ENCODE measurements around the gene IGF2R.

IGF2R gene

DNA sequence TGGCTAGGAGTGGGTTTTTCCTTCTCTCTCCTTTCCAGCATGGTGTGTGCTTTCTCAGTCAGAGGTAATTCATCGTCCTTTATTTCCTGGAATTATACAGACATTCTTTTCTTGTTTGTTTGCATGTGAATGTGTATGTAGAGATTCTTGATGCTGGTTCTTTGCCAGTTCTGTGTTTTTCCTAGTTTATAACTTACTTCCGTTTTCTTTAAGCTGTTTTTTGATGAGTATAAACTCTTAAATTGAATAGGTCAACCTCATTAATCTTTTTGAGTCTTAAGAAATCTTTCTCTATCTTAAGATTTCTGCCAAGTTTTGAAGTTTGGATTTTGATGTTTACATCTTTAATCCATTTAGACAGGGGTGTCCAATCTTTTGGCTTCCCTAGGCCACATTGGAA lies 38.7 kb downstream of the IGF2R start:
- Mint-ChIP-seq H3K9me3 (no peaks in the 10 kb centered on the region), H3K27ac (no peak overlapping the region), H3K27me3 (no peaks in the 10 kb centered on the region), H3K36me3 (ENCODE audit: low read depth) (peaks cover 68% of the 10 kb centered on the region), H3K4me3 (no peak overlapping the region), H3K4me1 (ENCODE audit: low read depth) (peaks cover 45% of the 10 kb centered on the region)

GRCh38 chr6:160010067-160010466 lies 41.2 kb downstream of the IGF2R start:
- Mint-ChIP-seq H3K36me3 (ENCODE audit: low read depth) (peaks cover 69% of the 10 kb centered on the region), H3K27ac (no peak overlapping the region), H3K9me3 (no peaks in the 10 kb centered on the region), H3K4me3 (no peak overlapping the region), H3K4me1 (ENCODE audit: low read depth) (peaks cover 54% of the 10 kb centered on the region), H3K27me3 (no peaks in the 10 kb centered on the region)

- Mint-ChIP-seq H3K27me3 (no peaks in the 10 kb centered on the region), H3K27ac (peak overlapping the region; percentile 76), H3K4me3 (peak overlapping the region; percentile 20), H3K9me3 (peaks cover 3% of the 10 kb centered on the region), H3K4me1 (ENCODE audit: low read depth) (peaks cover 72% of the 10 kb centered on the region), H3K36me3 (ENCODE audit: low read depth) (peaks cover 96% of the 10 kb centered on the region)
These were observed 45.3 kb downstream of the IGF2R start for GRCh38 chr6:160013987-160014868.

DNA sequence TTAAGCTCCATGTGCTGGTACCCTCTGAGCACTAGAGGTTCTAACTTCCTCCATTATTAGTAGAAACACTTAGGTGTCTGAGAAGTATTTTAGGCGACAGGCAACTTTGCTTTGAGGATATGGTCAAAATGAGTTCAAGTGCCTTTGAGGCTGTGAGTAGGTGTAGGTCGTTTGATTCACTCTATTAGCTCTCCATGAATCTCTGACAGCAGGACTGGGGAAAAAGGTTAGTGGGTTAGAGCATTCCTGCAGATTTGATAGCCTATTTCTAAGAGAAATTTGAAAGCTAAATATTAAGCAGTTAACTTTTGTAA lies 45.9 kb downstream of the IGF2R start:
- peaks cover 97% of the 10 kb centered on the region for H3K36me3 Mint-ChIP-seq (ENCODE audit: low read depth)
- peak overlapping the region; percentile 76 for H3K27ac Mint-ChIP-seq
- peak overlapping the region; percentile 20 for H3K4me3 Mint-ChIP-seq
- H3K9me3 Mint-ChIP-seq, result peaks cover 6% of the 10 kb centered on the region
- H3K4me1 Mint-ChIP-seq (ENCODE audit: low read depth), result peaks cover 73% of the 10 kb centered on the region
- H3K27me3 Mint-ChIP-seq, result no peaks in the 10 kb centered on the region

GRCh38 chr6:160015778-160016684 lies 47.1 kb downstream of the IGF2R start:
- H3K4me1 Mint-ChIP-seq (ENCODE audit: low read depth), result peaks cover 78% of the 10 kb centered on the region
- H3K27me3 Mint-ChIP-seq, result no peaks in the 10 kb centered on the region
- peaks cover 7% of the 10 kb centered on the region for H3K9me3 Mint-ChIP-seq
- peaks cover 97% of the 10 kb centered on the region for H3K36me3 Mint-ChIP-seq (ENCODE audit: low read depth)
- peak overlapping the region; percentile 61 for H3K4me3 Mint-ChIP-seq
- H3K27ac Mint-ChIP-seq, result peak overlapping the region; percentile 76

DNA sequence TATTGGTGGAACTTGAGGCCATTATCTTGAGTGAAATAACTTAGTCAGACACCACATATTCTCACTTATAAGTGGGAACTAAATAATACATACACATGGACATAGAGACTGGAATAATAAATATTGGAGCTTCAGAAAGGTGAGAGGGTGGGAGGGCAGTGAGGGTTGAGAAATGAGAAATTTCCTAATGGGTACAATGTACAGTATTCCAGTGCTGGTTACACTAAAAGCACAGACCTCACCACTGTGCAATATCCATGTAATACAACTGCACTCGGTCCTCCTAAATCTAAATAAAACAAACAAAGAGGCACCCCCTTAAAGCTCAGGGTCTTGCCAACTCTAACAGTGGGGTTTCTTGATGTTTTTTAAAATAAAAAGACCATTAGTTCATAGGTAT lies 53.2 kb downstream of the IGF2R start:
- H3K36me3 Mint-ChIP-seq (ENCODE audit: low read depth), result peaks cover 58% of the 10 kb centered on the region
- H3K4me1 Mint-ChIP-seq (ENCODE audit: low read depth), result peaks cover 33% of the 10 kb centered on the region
- no peak overlapping the region for H3K4me3 Mint-ChIP-seq
- H3K27me3 Mint-ChIP-seq, result no peaks in the 10 kb centered on the region
- no peak overlapping the region for H3K27ac Mint-ChIP-seq
- H3K9me3 Mint-ChIP-seq, result peaks cover 7% of the 10 kb centered on the region

DNA sequence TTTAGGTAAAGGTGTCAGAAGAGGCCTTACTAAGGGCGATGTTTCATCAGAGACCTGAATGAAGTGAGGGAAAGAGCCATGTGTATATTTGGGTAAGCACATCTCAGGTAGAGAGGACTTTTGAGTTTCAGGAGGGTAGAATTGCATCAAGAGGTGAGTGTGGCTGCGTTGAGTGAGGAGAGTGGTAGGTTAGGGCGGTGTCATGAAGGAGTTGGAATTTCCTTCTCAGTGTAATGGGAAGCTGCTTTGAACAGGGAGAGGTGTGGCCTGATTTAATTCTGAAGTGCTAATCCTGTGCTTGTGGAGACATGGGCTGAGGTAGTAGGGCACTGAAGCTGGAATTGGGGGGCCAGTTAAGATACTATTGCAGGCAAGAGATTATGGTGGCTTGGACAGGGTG lies 53.9 kb downstream of the IGF2R start:
- H3K9me3 Mint-ChIP-seq, result peaks cover 4% of the 10 kb centered on the region
- H3K4me1 Mint-ChIP-seq (ENCODE audit: low read depth), result peaks cover 32% of the 10 kb centered on the region
- peaks cover 58% of the 10 kb centered on the region for H3K36me3 Mint-ChIP-seq (ENCODE audit: low read depth)
- H3K4me3 Mint-ChIP-seq, result no peak overlapping the region
- no peaks in the 10 kb centered on the region for H3K27me3 Mint-ChIP-seq
- H3K27ac Mint-ChIP-seq, result no peak overlapping the region

GRCh38 chr6:160024152-160024551 lies 55.3 kb downstream of the IGF2R start:
- Mint-ChIP-seq H3K27me3 (no peaks in the 10 kb centered on the region), H3K9me3 (peaks cover 4% of the 10 kb centered on the region), H3K27ac (no peak overlapping the region), H3K4me3 (no peak overlapping the region), H3K4me1 (ENCODE audit: low read depth) (peaks cover 25% of the 10 kb centered on the region), H3K36me3 (ENCODE audit: low read depth) (peaks cover 57% of the 10 kb centered on the region)

GRCh38 chr6:160027076-160027475 lies 58.2 kb downstream of the IGF2R start:
- Mint-ChIP-seq H3K4me1 (ENCODE audit: low read depth) (peaks cover 30% of the 10 kb centered on the region), H3K36me3 (ENCODE audit: low read depth) (peaks cover 64% of the 10 kb centered on the region), H3K9me3 (no peaks in the 10 kb centered on the region), H3K27ac (no peak overlapping the region), H3K4me3 (no peak overlapping the region), H3K27me3 (no peaks in the 10 kb centered on the region)

GRCh38 chr6:160027931-160028330 lies 59.0 kb downstream of the IGF2R start:
- Mint-ChIP-seq H3K27me3 (no peaks in the 10 kb centered on the region), H3K4me1 (ENCODE audit: low read depth) (peaks cover 30% of the 10 kb centered on the region), H3K36me3 (ENCODE audit: low read depth) (peaks cover 73% of the 10 kb centered on the region), H3K27ac (peak overlapping the region; percentile 16), H3K4me3 (no peak overlapping the region), H3K9me3 (no peaks in the 10 kb centered on the region)

DNA sequence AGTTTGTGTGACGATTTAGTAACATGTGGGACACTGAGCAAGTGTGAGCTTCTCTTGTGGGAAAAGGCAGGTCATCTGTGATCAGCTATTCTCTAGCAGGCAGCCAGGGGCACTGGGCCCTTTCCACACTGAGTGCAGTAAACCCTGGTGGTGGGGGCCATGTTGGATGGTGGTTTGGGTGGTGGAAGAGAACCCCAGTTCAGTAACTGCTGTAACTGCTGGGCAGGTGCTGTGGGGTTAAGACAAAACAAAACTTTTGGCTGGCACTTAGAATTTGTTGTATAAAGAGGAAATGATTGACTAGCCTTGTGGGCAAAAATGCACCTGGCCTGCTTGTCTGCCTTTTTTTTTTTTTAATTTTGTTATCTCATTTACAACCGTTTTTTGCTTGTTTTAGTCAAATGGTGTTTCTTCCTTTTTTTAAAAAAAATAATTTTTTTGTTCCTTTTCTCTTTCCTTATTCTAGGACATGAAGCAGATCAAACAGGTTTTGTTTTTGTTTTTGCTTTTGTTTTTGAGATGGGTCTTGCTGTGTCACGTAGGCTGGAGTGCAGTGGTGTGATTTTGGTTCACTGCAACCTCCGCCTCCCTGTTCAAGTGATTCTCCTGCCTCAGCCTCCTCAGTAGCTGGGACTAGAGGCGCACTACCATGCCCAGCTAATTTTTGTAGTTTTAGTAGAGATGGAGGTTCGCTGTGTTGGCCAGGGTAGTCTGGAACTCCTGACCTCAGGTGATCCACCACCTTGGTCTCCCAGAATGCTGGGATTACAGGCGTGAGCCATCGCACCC lies 59.8 kb downstream of the IGF2R start:
- Mint-ChIP-seq H3K4me1 (ENCODE audit: low read depth) (peaks cover 30% of the 10 kb centered on the region), H3K27ac (peak overlapping the region; percentile 32), H3K27me3 (no peaks in the 10 kb centered on the region), H3K9me3 (no peaks in the 10 kb centered on the region), H3K36me3 (ENCODE audit: low read depth) (peaks cover 80% of the 10 kb centered on the region), H3K4me3 (no peak overlapping the region)

GRCh38 chr6:160029525-160029924 lies 60.6 kb downstream of the IGF2R start:
- Mint-ChIP-seq H3K4me3 (no peak overlapping the region), H3K4me1 (ENCODE audit: low read depth) (peaks cover 30% of the 10 kb centered on the region), H3K27me3 (no peaks in the 10 kb centered on the region), H3K27ac (no peak overlapping the region), H3K36me3 (ENCODE audit: low read depth) (peaks cover 89% of the 10 kb centered on the region), H3K9me3 (no peaks in the 10 kb centered on the region)

GRCh38 chr6:160030103-160030502 lies 61.2 kb downstream of the IGF2R start:
- Mint-ChIP-seq H3K4me1 (ENCODE audit: low read depth) (peaks cover 30% of the 10 kb centered on the region), H3K27me3 (no peaks in the 10 kb centered on the region), H3K9me3 (no peaks in the 10 kb centered on the region), H3K27ac (no peak overlapping the region), H3K36me3 (ENCODE audit: low read depth) (peaks cover 94% of the 10 kb centered on the region), H3K4me3 (no peak overlapping the region)

DNA sequence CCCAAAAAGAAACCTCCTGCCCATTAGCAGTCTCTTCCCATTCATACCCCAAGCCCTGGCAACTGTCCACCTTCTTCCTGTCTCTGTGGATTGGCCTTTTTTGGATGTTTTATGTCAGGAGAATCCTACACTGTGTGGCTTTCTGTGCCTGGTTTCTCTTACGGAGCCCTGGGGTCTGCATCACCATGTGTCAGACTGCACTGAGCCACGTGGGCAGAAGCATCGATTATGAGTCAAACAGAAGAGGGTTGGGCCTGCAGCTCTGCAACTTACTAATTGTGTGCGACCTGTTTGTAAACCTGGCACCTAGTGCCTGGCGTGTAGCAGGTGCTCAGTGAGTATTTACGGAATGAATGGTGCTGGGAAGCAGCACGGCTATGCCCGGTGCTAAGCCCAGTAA lies 62.6 kb downstream of the IGF2R start:
- Mint-ChIP-seq H3K27me3 (no peaks in the 10 kb centered on the region), H3K9me3 (no peaks in the 10 kb centered on the region), H3K4me1 (ENCODE audit: low read depth) (peaks cover 38% of the 10 kb centered on the region), H3K27ac (no peak overlapping the region), H3K36me3 (ENCODE audit: low read depth) (peaks cover 98% of the 10 kb centered on the region), H3K4me3 (no peak overlapping the region)
